Fibroblast of mammary gland (primary cell): ENCODE measurements around the gene LIMK1.

Experiments used
- DNase-seq: peaks from one replicate; pipeline ENCODE4 v3.0.0-alpha.2; 2010; ENCODE audit warnings: low read depth
- H3K4me3 ChIP-seq: 2 replicates; pipeline ENCODE4 v1.5.1; 2011; ENCODE audit warnings: low read depth, mild to moderate bottlenecking, low read length, moderate library complexity; ENCODE audit not compliant: control insufficient read depth
- CTCF ChIP-seq: conservative IDR thresholded peaks from 2 replicates; pipeline ENCODE4 v1.5.1; 2011; ENCODE audit warnings: low read depth, low read length, inconsistent platforms; ENCODE audit not compliant: control insufficient read depth, insufficient read depth

Gene LIMK1

DNA sequence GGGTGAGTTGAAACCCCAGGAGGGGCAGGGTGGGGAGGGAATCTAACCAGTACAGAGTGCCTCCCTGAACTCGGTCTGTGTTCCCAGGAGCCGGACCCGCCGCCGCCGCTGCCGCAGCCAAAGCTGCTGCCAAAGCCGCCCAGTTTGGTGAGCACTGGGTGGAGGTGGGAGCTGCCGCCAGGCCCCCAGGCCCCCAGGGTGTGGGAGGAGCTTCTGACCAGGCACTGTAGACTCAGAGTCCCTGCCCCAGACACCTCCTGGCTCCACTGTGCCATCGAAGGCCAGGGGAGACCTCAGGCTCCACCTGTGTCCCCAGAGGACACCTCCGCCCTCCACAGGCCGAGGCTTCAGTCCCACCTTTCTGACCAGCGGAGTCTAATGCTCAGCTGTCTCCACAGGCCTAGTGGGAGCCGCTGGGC, 20.4 kb upstream of the LIMK1 start:
- no peak for TF ChIP-seq CTCF
- DNase-seq, result no peak
- no peak overlapping the region for H3K4me3 ChIP-seq

GRCh38 chr7:74063646-74064045, 20.0 kb upstream of the LIMK1 start:
- H3K4me3 ChIP-seq, result no peak overlapping the region
- TF ChIP-seq CTCF, result no peak
- DNase-seq, result no peak

DNA sequence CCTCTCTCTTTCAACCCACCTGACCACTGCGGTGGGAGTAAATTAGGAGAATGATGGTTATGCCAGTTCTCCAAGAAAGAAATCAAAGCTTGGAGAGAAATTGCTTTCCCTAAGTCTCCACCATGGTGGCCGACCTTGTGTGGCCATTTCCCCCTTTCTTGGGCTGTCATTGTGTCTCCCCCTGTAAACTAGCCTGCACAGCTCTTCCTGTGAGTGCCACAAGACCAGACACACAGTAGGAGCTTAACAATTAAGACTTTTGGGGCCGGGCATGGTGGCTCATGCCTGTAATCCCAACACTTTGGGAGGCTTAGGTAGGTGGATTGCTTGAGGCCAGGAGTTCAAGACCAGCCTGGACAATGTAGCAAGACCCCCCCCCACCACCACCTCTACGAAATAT, 18.9 kb upstream of the LIMK1 start:
- H3K4me3 ChIP-seq, result no peak overlapping the region
- no peak for DNase-seq
- no peak for TF ChIP-seq CTCF

- DNase-seq, result no peak
- no peak for TF ChIP-seq CTCF
- H3K4me3 ChIP-seq, result no peak overlapping the region
Observed at GRCh38 chr7:74066626-74067025, 17.0 kb upstream of the LIMK1 start.

GRCh38 chr7:74068378-74069085, 15.1 kb upstream of the LIMK1 start:
- no peak for TF ChIP-seq CTCF
- DNase-seq, result no peak
- no peak overlapping the region for H3K4me3 ChIP-seq

GRCh38 chr7:74069086-74069541, 14.5 kb upstream of the LIMK1 start:
- H3K4me3 ChIP-seq, result no peak overlapping the region
- no peak for TF ChIP-seq CTCF
- DNase-seq, result no peak
